ENCODE measurements around the gene C5orf15. TPM values are rescaled to one million over a fixed set of nuclear protein-coding genes. Genes with fewer than 3 reads are reported as not detected.
A peak's percentile ranks its signal among the peaks of the same experiment; 100 is the strongest.

Gene C5orf15
- polyA plus RNA-seq, 1 donor (not counting 4 experiments of a cell fraction or from before 2014, with no cell fraction given) = 86.9 TPM

DNA sequence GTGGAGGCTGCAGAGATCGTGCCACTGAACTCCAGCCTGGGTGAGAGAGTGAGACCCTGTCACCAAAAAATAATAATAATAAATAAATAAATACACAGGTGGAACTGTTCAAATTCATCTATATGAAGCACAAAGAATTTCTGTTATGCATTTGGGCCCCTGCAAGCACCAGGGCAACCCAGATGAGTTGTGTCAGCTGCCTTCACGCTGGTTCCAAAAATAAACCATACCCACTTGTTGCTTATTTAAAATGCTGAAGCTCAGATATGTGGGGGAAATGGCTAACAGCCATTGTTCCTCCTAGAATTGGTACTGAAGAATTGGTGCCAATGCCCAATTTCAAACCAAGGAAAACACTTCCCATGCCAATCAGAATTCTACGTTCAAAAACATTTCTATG is 10.5 kb upstream of the C5orf15 start:
- H3K27me3 ChIP-seq (ENCODE audit: control insufficient read depth, extremely low read depth, insufficient read depth, low read length) = no peaks in the 10 kb centered on the region
- no peak overlapping the region for H3K27ac ChIP-seq (ENCODE audit: control insufficient read depth, insufficient read depth, low read length)
- no peak for TF ChIP-seq CTCF (optimal IDR thresholded peaks at IDR 0.05 in 1 of 3, IDR thresholded peaks at IDR 0.05 in 1 of 3, conservative IDR thresholded peaks at IDR 0.05 in 1 of 3; ENCODE audit: extremely low read depth in 1 of 3, insufficient read depth in 2 of 3, low read length in 3 of 3)
- H2AFZ ChIP-seq (ENCODE audit: control insufficient read depth, low read length) = no peak overlapping the region
- FAIRE-seq (no peak), DNase-seq (ENCODE audit: low read depth, low spot score) (no peak)
- H4K20me1 ChIP-seq (ENCODE audit: control insufficient read depth, extremely low read depth, insufficient read depth, low read length) = peaks cover 13% of the 10 kb centered on the region
- no peak overlapping the region for H3K4me3 ChIP-seq (ENCODE audit: control insufficient read depth in 2 of 3, extremely low read depth in 1 of 3, insufficient read depth in 2 of 3, low read depth in 1 of 3, low read length in 3 of 3)
- H3K4me2 ChIP-seq (ENCODE audit: control insufficient read depth, extremely low read depth, insufficient read depth, low read depth, low read length) = no peak overlapping the region
- H3K79me2 ChIP-seq (ENCODE audit: control insufficient read depth, insufficient read depth, low read length) = peaks cover 33% of the 10 kb centered on the region
- no peaks in the 10 kb centered on the region for H3K9me1 ChIP-seq (ENCODE audit: control insufficient read depth, extremely low read depth, insufficient read depth, low read length)
- no peaks in the 10 kb centered on the region for H3K9me3 ChIP-seq (ENCODE audit: control insufficient read depth, low read depth, low read length)
- H3K4me1 ChIP-seq (ENCODE audit: control insufficient read depth, extremely low read depth, insufficient read depth, low read length) = no peaks in the 10 kb centered on the region
- no peak overlapping the region for H3K9ac ChIP-seq (ENCODE audit: control insufficient read depth, extremely low read depth, insufficient read depth, low read length)
- dilution Hi-C loops (cut with MboI; ENCODE audit: extremely low pct_ligation_motif_present, low sequenced_read_pairs) = no loop called here
- peaks cover 32 to 40% of the 10 kb centered on the region in 2 experiments for H3K36me3 ChIP-seq (ENCODE audit: control insufficient read depth in 2 of 2, extremely low read depth in 1 of 2, insufficient read depth in 2 of 2, low read length in 2 of 2)

- Histone ChIP-seq H3K4me1 (ENCODE audit: control insufficient read depth, extremely low read depth, insufficient read depth, low read length) (no peaks in the 10 kb centered on the region), H3K4me2 (ENCODE audit: control insufficient read depth, extremely low read depth, insufficient read depth, low read depth, low read length) (no peak overlapping the region), H3K27ac (ENCODE audit: control insufficient read depth, insufficient read depth, low read length) (peak overlapping the region; percentile 54), H3K4me3 (ENCODE audit: control insufficient read depth in 2 of 3, extremely low read depth in 1 of 3, insufficient read depth in 2 of 3, low read depth in 1 of 3, low read length in 3 of 3) (no peak overlapping the region), H3K9me3 (ENCODE audit: control insufficient read depth, low read depth, low read length) (no peaks in the 10 kb centered on the region), H3K27me3 (ENCODE audit: control insufficient read depth, extremely low read depth, insufficient read depth, low read length) (no peaks in the 10 kb centered on the region), H3K9ac (ENCODE audit: control insufficient read depth, extremely low read depth, insufficient read depth, low read length) (peak overlapping the region; percentile 18), H3K79me2 (ENCODE audit: control insufficient read depth, insufficient read depth, low read length) (peaks cover 28% of the 10 kb centered on the region), H4K20me1 (ENCODE audit: control insufficient read depth, extremely low read depth, insufficient read depth, low read length) (peaks cover 13% of the 10 kb centered on the region), H3K36me3 (ENCODE audit: control insufficient read depth in 2 of 2, extremely low read depth in 1 of 2, insufficient read depth in 2 of 2, low read length in 2 of 2) (peaks cover 38 to 40% of the 10 kb centered on the region in 2 experiments), H2AFZ (ENCODE audit: control insufficient read depth, low read length) (no peak overlapping the region), H3K9me1 (ENCODE audit: control insufficient read depth, extremely low read depth, insufficient read depth, low read length) (no peaks in the 10 kb centered on the region)
- DNase-seq (ENCODE audit: low read depth, low spot score) = no peak
- TF ChIP-seq EZH2 (IDR thresholded peaks at IDR 0.05; ENCODE audit: low read length) = no peak
- no peak for TF ChIP-seq CTCF (optimal IDR thresholded peaks at IDR 0.05 in 1 of 3, IDR thresholded peaks at IDR 0.05 in 1 of 3, conservative IDR thresholded peaks at IDR 0.05 in 1 of 3; ENCODE audit: extremely low read depth in 1 of 3, insufficient read depth in 2 of 3, low read length in 3 of 3)
- dilution Hi-C loops (cut with MboI; ENCODE audit: extremely low pct_ligation_motif_present, low sequenced_read_pairs) = no loop called here
- FAIRE-seq = no peak
Observed at GRCh38 chr5:133977858-133978257, 9.4 kb upstream of the C5orf15 start.
